ENCODE results near the gene R3HDML. TPM values are rescaled to one million over a fixed set of nuclear protein-coding genes. Genes with fewer than 3 reads are reported as not detected.

Gene R3HDML
- total and polyA plus RNA-seq, 10 of the 15 experiments (the other 5 are each of a cell fraction or from before 2014, with no cell fraction given) = not detected

DNA sequence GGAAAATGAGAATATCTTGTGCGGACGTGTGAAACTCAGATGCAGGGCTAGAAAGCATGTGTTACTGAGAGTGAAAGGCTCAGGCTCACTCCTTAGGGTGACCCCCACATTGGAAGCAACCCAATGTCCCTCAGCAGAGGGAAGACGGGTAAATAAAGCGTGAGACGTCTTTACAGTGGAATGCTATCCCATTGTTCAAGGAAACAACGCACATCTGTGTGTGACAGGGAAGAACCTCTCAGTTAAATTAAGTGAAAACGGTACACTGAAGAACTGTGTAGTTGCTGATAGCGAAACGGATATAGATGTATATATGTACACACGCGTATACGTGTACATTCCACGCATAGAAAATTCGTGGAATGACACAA lies 19.5 kb downstream of the R3HDML start:
- ATAC-seq = no peak
- H3K4me3 ChIP-seq = no peak overlapping the region
- no peaks in the 10 kb centered on the region for H4K20me1 ChIP-seq (ENCODE audit: control insufficient read depth, insufficient read depth)
- DNase-seq (ENCODE audit: low read depth, low spot score) = no peak
- H3K4me2 ChIP-seq (ENCODE audit: control insufficient read depth, insufficient read depth) = no peak overlapping the region
- H3K4me1 ChIP-seq (ENCODE audit: control insufficient read depth, insufficient read depth, low read length) = peaks cover 5% of the 10 kb centered on the region; the same call in 1 of the 2 replicates
- ChIA-PET RAD21 (ENCODE audit: unreplicated experiment) (no interaction called here), SMC1A (ENCODE audit: uncharacterized antibody, unreplicated experiment) (no interaction called here), POLR2A (no interaction called here), CTCF (no interaction called here)
- H3K27ac ChIP-seq (ENCODE audit: control insufficient read depth, insufficient read depth) = no peak overlapping the region
- no peak for TF ChIP-seq SIX5 (IDR thresholded peaks at IDR 0.05; ENCODE audit: low read depth, low read length, severe bottlenecking)
- no peak for TF ChIP-seq SUZ12 (IDR thresholded peaks at IDR 0.05; ENCODE audit: unreplicated experiment)
- no peak for TF ChIP-seq MTA3 (IDR thresholded peaks at IDR 0.05; ENCODE audit: borderline replicate concordance, low read length)
- no peak for FAIRE-seq
- H3K79me2 ChIP-seq (ENCODE audit: control insufficient read depth, insufficient read depth, low read length) = no peaks in the 10 kb centered on the region
- 78% methylated on average over 14 of the region's 14 CpGs for WGBS (ENCODE audit: insufficient coverage, insufficient replicate concordance, low lambda C conversion rate, missing lambda C conversion rate)
- H3K27me3 ChIP-seq (replicated peaks in 1 of 2; ENCODE audit: control insufficient read depth in 2 of 2, insufficient read depth in 2 of 2, low read length in 1 of 2) = no peaks in the 10 kb centered on the region
- H2AFZ ChIP-seq (ENCODE audit: control insufficient read depth, low read depth, low read length) = no peak overlapping the region
- H3K9ac ChIP-seq (ENCODE audit: control insufficient read depth, insufficient read depth, low read length) = no peak overlapping the region
- intact Hi-C loops (cut with micrococcal nuclease; ENCODE audit: unreplicated experiment) = no loop called here
- BruUV-seq (replicated peaks) = no TSS peak
- in situ Hi-C loops (cut with MboI) = no loop called here
- H3K9me3 ChIP-seq (replicated peaks; ENCODE audit: control insufficient read depth, insufficient read depth, low read length) = no peaks in the 10 kb centered on the region
- no peaks in the 10 kb centered on the region for H3K36me3 ChIP-seq (ENCODE audit: control insufficient read depth in 2 of 2, insufficient read depth in 2 of 2, low read length in 1 of 2)

GRCh38 chr20:44357020-44357419 lies 20.2 kb downstream of the R3HDML start:
- no peak for ATAC-seq
- WGBS (ENCODE audit: insufficient coverage, insufficient replicate concordance, low lambda C conversion rate, missing lambda C conversion rate) = 27% methylated on average over 2 of the region's 2 CpGs
- DNase-seq (ENCODE audit: low read depth, low spot score) = no peak
- Histone ChIP-seq H3K79me2 (ENCODE audit: control insufficient read depth, insufficient read depth, low read length) (no peaks in the 10 kb centered on the region), H3K4me2 (ENCODE audit: control insufficient read depth, insufficient read depth) (no peak overlapping the region), H3K9me3 (replicated peaks; ENCODE audit: control insufficient read depth, insufficient read depth, low read length) (no peaks in the 10 kb centered on the region), H3K27me3 (replicated peaks in 1 of 2; ENCODE audit: control insufficient read depth in 2 of 2, insufficient read depth in 2 of 2, low read length in 1 of 2) (no peaks in the 10 kb centered on the region; a peak in 1 of 4 replicates), H3K36me3 (ENCODE audit: control insufficient read depth in 2 of 2, insufficient read depth in 2 of 2, low read length in 1 of 2) (no peaks in the 10 kb centered on the region), H3K4me3 (no peak overlapping the region), H2AFZ (ENCODE audit: control insufficient read depth, low read depth, low read length) (no peak overlapping the region), H3K27ac (ENCODE audit: control insufficient read depth, insufficient read depth) (no peak overlapping the region), H3K9ac (ENCODE audit: control insufficient read depth, insufficient read depth, low read length) (no peak overlapping the region), H4K20me1 (ENCODE audit: control insufficient read depth, insufficient read depth) (no peaks in the 10 kb centered on the region), H3K4me1 (ENCODE audit: control insufficient read depth, insufficient read depth, low read length) (peaks cover 3% of the 10 kb centered on the region; the same call in 1 of the 2 replicates)
- ChIA-PET RAD21 (ENCODE audit: unreplicated experiment) (no interaction called here), CTCF (no interaction called here), SMC1A (ENCODE audit: uncharacterized antibody, unreplicated experiment) (interaction anchor here (1.6 kb wide), 1 partner anchor 11 kb away, joined by 5 read pairs; no protein-coding TSS in a partner anchor), POLR2A (no interaction called here)
- FAIRE-seq = no peak
- no TSS peak for BruUV-seq (replicated peaks)
- in situ Hi-C loops (cut with MboI) = no loop called here
- intact Hi-C loops (cut with micrococcal nuclease; ENCODE audit: unreplicated experiment) = no loop called here
- TF ChIP-seq BRCA1 (IDR thresholded peaks at IDR 0.05; ENCODE audit: low read depth, low read length) (no peak), CBFB (IDR thresholded peaks at IDR 0.05; ENCODE audit: low read depth) (no peak), RELB (IDR thresholded peaks at IDR 0.05; ENCODE audit: low read depth) (no peak), ZNF687 (IDR thresholded peaks at IDR 0.05) (no peak), DPF2 (IDR thresholded peaks at IDR 0.05) (no peak), ZNF384 (IDR thresholded peaks at IDR 0.05; ENCODE audit: borderline replicate concordance, low read depth, low read length) (no peak), USF1 (IDR thresholded peaks at IDR 0.05; ENCODE audit: borderline replicate concordance, extremely low read length, insufficient read depth, low read depth, low read length) (no peak), CREM (IDR thresholded peaks at IDR 0.05; ENCODE audit: low read depth) (no peak), SRF (IDR thresholded peaks at IDR 0.05; ENCODE audit: low read depth in 2 of 2, low read length in 2 of 2) (no peak)
